K562 (cell line): ENCODE data around the gene GSTM5. TPM values are rescaled to one million over a fixed set of nuclear protein-coding genes. Genes with fewer than 3 reads are reported as not detected.

ENCODE experiments used
- ATAC-seq: fragments of 200-7000 bp; cut with Tn5 transposase; 3 replicates; pipeline ENCODE4 v1.9.1; 2020; ENCODE audit warnings: moderate library complexity
- BruUV-seq: library from RNA; stranded (reverse); fragments of 400-500 nt; replicated peaks from 2 replicates; lab custom pipeline; 2021; lab: Mats Ljungman, UMichigan
- CTCF ChIA-PET: fragments of 300-600 bp; formaldehyde crosslinking; extraction: SDS; loops from one replicate; lab custom pipeline; 2021; ENCODE audit warnings: low intra/inter-chr PET ratio; lab: Yijun Ruan, JAX
- POLR2A ChIA-PET: fragments of 300-600, 350-650 bp; sonication (Branson Sonifier 250); formaldehyde crosslinking; extraction: SDS; loops from one replicate; lab custom pipeline; 2021; ENCODE audit warnings: antibody characterized with exemption, inconsistent platforms; lab: Yijun Ruan, JAX
- DNase-seq, 4 experiments: peaks; one replicate each; pipeline versions ENCODE4 v3.0.0 to v3.0.0-alpha.2; 2011 to 2018; ENCODE audit warnings: low spot score in 3 of 4, mixed read lengths in 3 of 4; ENCODE audit errors: extremely low read depth in 1 of 4
- FAIRE-seq: peaks from 2 replicates; lab custom pipeline; 2011; peaks lifted over from hg19 to GRCh38; lab: Jason Lieb, UNC
- H2AFZ ChIP-seq: 2 replicates; pipeline ENCODE4 v1.6.0; 2011; ENCODE audit warnings: low read depth, low read length, control low read depth, inconsistent platforms
- H3K27ac ChIP-seq: fragments of 200-600 bp; 3 replicates; pipeline ENCODE4 v1.8.0; 2011; ENCODE audit warnings: low read depth, mild to moderate bottlenecking, control low read depth, inconsistent platforms, low read length, moderate library complexity, mixed read lengths; ENCODE audit errors: extremely low read depth
- H3K27me3 ChIP-seq, 2 experiments: fragments of 300-600 bp in 1 of 2; 2 replicates in 1 of 2; 3 replicates in 1 of 2; pipeline versions ENCODE4 v1.6.0 to v1.8.0; 2011; ENCODE audit warnings: inconsistent platforms in 2 of 2, low read length in 2 of 2, mild to moderate bottlenecking in 1 of 2, mixed read lengths in 1 of 2, moderate library complexity in 1 of 2; ENCODE audit not compliant: control insufficient read depth in 2 of 2, insufficient read depth in 2 of 2
- H3K36me3 ChIP-seq: fragments of 300-600 bp; 3 replicates; pipeline ENCODE4 v1.8.0; 2011; ENCODE audit warnings: mild to moderate bottlenecking, low read length, inconsistent platforms; ENCODE audit not compliant: control insufficient read depth, insufficient read depth
- H3K4me1 ChIP-seq, 2 experiments: fragments of 200-600 bp in 1 of 2; replicated peaks in 1 of 2; 2 replicates in 1 of 2; 3 replicates in 1 of 2; pipeline versions ENCODE4 v1.5.1 to v1.8.0; 2011; ENCODE audit warnings: inconsistent platforms in 2 of 2, low read length in 2 of 2, mild to moderate bottlenecking in 1 of 2, mixed read lengths in 1 of 2, moderate library complexity in 1 of 2; ENCODE audit not compliant: control insufficient read depth in 2 of 2, insufficient read depth in 2 of 2
- H3K4me2 ChIP-seq: 2 replicates; pipeline ENCODE4 v1.6.1; 2011; ENCODE audit warnings: low read length, control low read depth, inconsistent platforms, mixed read lengths; ENCODE audit not compliant: insufficient read depth
- H3K4me3 ChIP-seq: fragments of 200-600 bp; sonication (generic), shearing (Covaris generic); 2 replicates; pipeline ENCODE4 v1.5.1; 2016; ENCODE audit warnings: control low read depth, inconsistent platforms
- H3K79me2 ChIP-seq: fragments of 200-600 bp; 3 replicates; pipeline ENCODE4 v1.8.0; 2011; ENCODE audit warnings: low read length, inconsistent platforms; ENCODE audit not compliant: control insufficient read depth, insufficient read depth
- H3K9ac ChIP-seq, 2 experiments: 2 replicates each; pipeline versions ENCODE4 v1.6.0 to v1.6.1; 2011; ENCODE audit warnings: low read depth in 2 of 2, low read length in 2 of 2, control low read depth in 1 of 2, inconsistent platforms in 1 of 2, mild to moderate bottlenecking in 1 of 2, mixed read lengths in 1 of 2; ENCODE audit not compliant: insufficient read depth in 1 of 2
- H3K9me1 ChIP-seq: one replicate; pipeline ENCODE4 v1.6.0; 2011; ENCODE audit warnings: inconsistent platforms, mild to moderate bottlenecking, low read length, moderate library complexity; ENCODE audit not compliant: control insufficient read depth, insufficient read depth
- H3K9me3 ChIP-seq: replicated peaks from 2 replicates; pipeline ENCODE4 v1.5.1; 2011; ENCODE audit warnings: low read depth, low read length, inconsistent platforms; ENCODE audit not compliant: control insufficient read depth, insufficient read depth
- H4K20me1 ChIP-seq: replicated peaks from 2 replicates; pipeline ENCODE4 v1.6.1; 2011; ENCODE audit warnings: low read length, inconsistent platforms, mixed read lengths; ENCODE audit not compliant: control insufficient read depth, insufficient read depth
- GABPB1 ChIP-seq: sonication (generic); formaldehyde crosslinking; IDR thresholded peaks from 2 replicates; pipeline ENCODE4 v1.8.0; 2022; ENCODE audit warnings: mild to moderate bottlenecking, missing genetic modification reagents
- GATAD2A ChIP-seq: fragments of 450-650 bp; IDR thresholded peaks from 2 replicates; pipeline ENCODE4 v1.6.1; 2017
- HDAC1 ChIP-seq, 2 experiments: fragments of 450-650 bp; IDR thresholded peaks; 2 replicates each; pipeline ENCODE4 v1.6.1; 2016 to 2017; ENCODE audit warnings: inconsistent platforms in 1 of 2, mild to moderate bottlenecking in 1 of 2, moderate library complexity in 1 of 2
- NFATC3 ChIP-seq: fragments of 450-650 bp; IDR thresholded peaks from 2 replicates; pipeline ENCODE4 v1.6.1; 2017; ENCODE audit warnings: mild to moderate bottlenecking
- NUFIP1 ChIP-seq: fragments of 450-650 bp; IDR thresholded peaks from 2 replicates; pipeline ENCODE4 v1.6.1; 2018; ENCODE audit not compliant: partially characterized antibody
- PHB2 ChIP-seq: fragments of 450-650 bp; IDR thresholded peaks from 2 replicates; pipeline ENCODE4 v1.6.1; 2017; ENCODE audit warnings: low read depth
- PHF20 ChIP-seq: fragments of 450-650 bp; IDR thresholded peaks from 2 replicates; pipeline ENCODE4 v1.6.1; 2018; ENCODE audit not compliant: partially characterized antibody
- POLR2AphosphoS2 ChIP-seq: IDR thresholded peaks from 2 replicates; pipeline ENCODE4 v1.6.1; 2012; ENCODE audit warnings: low read length, improper control_type of control experiment
- ZC3H8 ChIP-seq: fragments of 450-650 bp; IDR thresholded peaks from 2 replicates; pipeline ENCODE4 v1.6.1; 2017
- ZNF174 ChIP-seq: fragments of 250-450 bp; sonication (Bioruptor Pico); IDR thresholded peaks from 2 replicates; pipeline ENCODE4 v1.4.0; 2020; ENCODE audit warnings: mild to moderate bottlenecking
- ZNF586 ChIP-seq: fragments of 450-650 bp; formaldehyde crosslinking; conservative IDR thresholded peaks from 2 replicates; pipeline ENCODE4 v1.4.0; 2020; ENCODE audit warnings: mild to moderate bottlenecking, moderate library complexity
- WGBS: fragments of 100-300 bp; shearing (Covaris generic); methylation state at CpG from one replicate; pipeline ENCODE4 v1.1.6; 2016; ENCODE audit warnings: low coverage, mixed read lengths; ENCODE audit not compliant: insufficient coverage; ENCODE audit errors: missing lambda C conversion rate; 5-methylcytosine and 5-hydroxymethylcytosine counted together
- in situ Hi-C: fragments of 300-500 bp; cut with MboI; formaldehyde crosslinking; loops from 4 replicates; pipeline ENCODE4 v1.15.0; 2018; ENCODE audit warnings: inconsistent platforms, mixed read lengths
- intact Hi-C: fragments of 100-400 bp; cut with micrococcal nuclease; formaldehyde crosslinking; loops from 2 replicates; pipeline ENCODE4 v1.14.2; 2022
- polyA plus RNA-seq, 8 experiments: library from polyadenylated mRNA; depleted of rRNA in 4 of 8; stranded (reverse) in 5 of 8; unstranded in 3 of 8; fragments of >200 nt; fragmentation: Nextera tagmentation in 2 of 8; fragmentation: Illumina TruSeq in 1 of 8; extraction: Ambion mirVana in 2 of 8; extraction: Trizol in 1 of 8; gene quantifications; 2 replicates each; pipeline versions ENCODE4 v1.2.1 to v1.2.3, GENCODE V29; 2011 to 2014; ENCODE audit warnings: inconsistent platforms in 1 of 8, missing spikeins in 1 of 8
- total RNA-seq, 7 experiments: library from RNA; depleted of rRNA in 6 of 7; stranded (reverse); fragments of >200 nt in 6 of 7; fragmentation: Illumina TruSeq in 2 of 7; extraction: Trizol in 2 of 7; gene quantifications; 2 replicates each; pipeline versions ENCODE4 v1.2.1 to v1.2.3, GENCODE V29; 2011 to 2021; ENCODE audit warnings: low replicate concordance in 1 of 7
- TF ChIP-seq, protein P1 (sequence below): fragments of 250-450 bp; sonication (Bioruptor Pico); IDR thresholded peaks from 2 replicates; pipeline ENCODE4 v1.5.0; 2021; ENCODE audit warnings: mild to moderate bottlenecking, borderline replicate concordance

The GSTM5 gene
- total and polyA plus RNA-seq, 9 of the 15 experiments (the other 6 are each of a cell fraction or from before 2014, with no cell fraction given): not detected

DNA sequence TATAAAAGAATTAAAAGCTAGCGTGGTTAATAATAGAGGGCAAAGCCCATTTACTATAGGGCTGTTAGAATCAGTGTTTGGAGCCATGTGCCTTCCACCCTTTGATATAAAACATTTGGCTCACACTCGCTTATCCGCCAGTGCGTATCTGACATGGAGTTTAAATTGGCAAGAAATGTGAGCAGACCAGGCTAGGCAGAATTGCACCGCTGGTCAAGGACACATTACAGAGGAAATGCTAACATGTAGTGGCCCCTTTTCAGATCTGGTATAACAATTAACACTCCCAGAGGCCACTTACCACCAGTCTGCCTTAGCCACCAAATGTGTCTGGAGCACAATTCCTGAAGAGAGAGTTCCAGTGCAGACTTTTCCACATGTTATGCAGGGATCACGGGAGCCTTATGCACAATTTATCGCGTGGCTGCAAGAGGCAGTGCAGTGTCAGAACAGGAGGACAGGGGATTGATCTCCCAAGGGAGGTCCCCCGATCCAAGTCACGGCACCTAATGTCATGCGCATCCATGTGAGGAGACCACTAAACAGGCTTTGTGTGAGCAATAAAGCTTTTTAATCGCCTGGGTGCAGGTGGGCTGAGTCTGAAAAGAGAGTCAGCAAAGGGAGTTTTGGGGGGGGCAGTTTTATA lies 14.8 kb downstream of the GSTM5 start:
- no peaks in the 10 kb centered on the region for H3K9me1 ChIP-seq
- ChIA-PET POLR2A (interaction anchor here (0.6 kb wide), 1 partner anchor 44 kb away, joined by 4 read pairs; no protein-coding TSS in a partner anchor), CTCF (no interaction called here)
- H3K9ac ChIP-seq: no peak overlapping the region
- in situ Hi-C loops: no loop called here
- H3K27ac ChIP-seq: no peak overlapping the region
- H3K4me3 ChIP-seq: no peak overlapping the region
- H3K27me3 ChIP-seq: peaks cover 0 to 6% of the 10 kb centered on the region in 2 experiments; a peak in 1 of 5 replicates
- H4K20me1 ChIP-seq: no peaks in the 10 kb centered on the region
- peaks cover 0 to 10% of the 10 kb centered on the region in 2 experiments; a peak in 3 of 5 replicates for H3K4me1 ChIP-seq
- no peak overlapping the region for H3K4me2 ChIP-seq
- no peaks in the 10 kb centered on the region for H3K36me3 ChIP-seq
- no peaks in the 10 kb centered on the region for H3K79me2 ChIP-seq
- DNase-seq: no peak
- peaks cover 11% of the 10 kb centered on the region for H3K9me3 ChIP-seq
- BruUV-seq: no TSS peak
- no peak for ATAC-seq
- intact Hi-C loops: no loop called here
- no peak overlapping the region for H2AFZ ChIP-seq
- whole genome bisulfite sequencing: 65% methylated on average over 12 of the region's 12 CpGs
- TF ChIP-seq POLR2AphosphoS2 (no peak), PHB2 (no peak), ZNF586 (no peak), GABPB1 (CRISPR knock-in tag) (no peak), NFATC3 (no peak), NUFIP1 (no peak), PHF20 (no peak), ZC3H8 (no peak), GATAD2A (no peak), ZNF174 (CRISPR knock-in tag) (no peak), HDAC1 (IDR thresholded peaks at IDR 0.05) (no peak)
- TF ChIP-seq, protein P1, sequence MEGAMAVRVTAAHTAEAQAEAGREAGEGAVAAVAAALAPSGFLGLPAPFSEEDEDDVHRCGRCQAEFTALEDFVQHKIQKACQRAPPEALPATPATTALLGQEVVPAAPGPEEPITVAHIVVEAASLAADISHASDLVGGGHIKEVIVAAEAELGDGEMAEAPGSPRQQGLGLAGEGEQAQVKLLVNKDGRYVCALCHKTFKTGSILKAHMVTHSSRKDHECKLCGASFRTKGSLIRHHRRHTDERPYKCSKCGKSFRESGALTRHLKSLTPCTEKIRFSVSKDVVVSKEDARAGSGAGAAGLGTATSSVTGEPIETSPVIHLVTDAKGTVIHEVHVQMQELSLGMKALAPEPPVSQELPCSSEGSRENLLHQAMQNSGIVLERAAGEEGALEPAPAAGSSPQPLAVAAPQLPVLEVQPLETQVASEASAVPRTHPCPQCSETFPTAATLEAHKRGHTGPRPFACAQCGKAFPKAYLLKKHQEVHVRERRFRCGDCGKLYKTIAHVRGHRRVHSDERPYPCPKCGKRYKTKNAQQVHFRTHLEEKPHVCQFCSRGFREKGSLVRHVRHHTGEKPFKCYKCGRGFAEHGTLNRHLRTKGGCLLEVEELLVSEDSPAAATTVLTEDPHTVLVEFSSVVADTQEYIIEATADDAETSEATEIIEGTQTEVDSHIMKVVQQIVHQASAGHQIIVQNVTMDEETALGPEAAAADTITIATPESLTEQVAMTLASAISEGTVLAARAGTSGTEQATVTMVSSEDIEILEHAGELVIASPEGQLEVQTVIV (CRISPR knock-in tag): no peak
- FAIRE-seq: no peak
